ENCODE results near the gene MCUR1. TPM values are rescaled to one million over a fixed set of nuclear protein-coding genes. Genes with fewer than 3 reads are reported as not detected.

Gene MCUR1
- total and polyA plus RNA-seq, 2 donors from 2014 or later, result 24.1 to 39.8 TPM

GRCh38 chr6:13796781-13797180 is 17.6 kb downstream of the MCUR1 start:
- no peak for FAIRE-seq
- peak overlapping the region in 1 of 2 donors; percentile 33 for H3K27ac ChIP-seq (ENCODE audit: low read depth in 2 of 2, low read length in 2 of 2)
- H3K9ac ChIP-seq (ENCODE audit: low read length in 3 of 3), result no peak overlapping the region
- intact Hi-C loops (cut with DNase I), result no loop called here
- H3K9me3 ChIP-seq (ENCODE audit: control insufficient read depth in 2 of 3, insufficient read depth in 1 of 3, low read length in 3 of 3), result no peaks in the 10 kb centered on the region
- no peak overlapping the region for H3K4me3 ChIP-seq (ENCODE audit: low read length in 3 of 3)
- no peaks in the 10 kb centered on the region for H3K27me3 ChIP-seq (ENCODE audit: control insufficient read depth, insufficient read depth, low read length)
- H3K36me3 ChIP-seq (ENCODE audit: control insufficient read depth in 2 of 3, insufficient read depth in 3 of 3, low read length in 3 of 3), result peaks cover 3 to 25% (median 11%) of the 10 kb centered on the region in 3 donors
- no peak for TF ChIP-seq CTCF (IDR thresholded peaks at IDR 0.05; ENCODE audit: borderline replicate concordance, extremely low read depth, insufficient read depth)
- H3K4me1 ChIP-seq (ENCODE audit: control insufficient read depth in 2 of 3, insufficient read depth in 2 of 3, low read depth in 1 of 3, low read length in 3 of 3), result no peaks in the 10 kb centered on the region
- DNase-seq, result peak in 1 of 5 donors; percentile 17

GRCh38 chr6:13795041-13795750 is 19.2 kb downstream of the MCUR1 start:
- FAIRE-seq, result peak; percentile 82
- DNase-seq, result peak; percentile 84 to 94 (median 88)

GRCh38 chr6:13794184-13794583 is 20.2 kb downstream of the MCUR1 start:
- H3K27ac ChIP-seq (ENCODE audit: low read depth in 2 of 2, low read length in 2 of 2), result no peak overlapping the region
- peaks cover 3 to 28% (median 11%) of the 10 kb centered on the region in 3 donors for H3K36me3 ChIP-seq (ENCODE audit: control insufficient read depth in 2 of 3, insufficient read depth in 3 of 3, low read length in 3 of 3)
- no peaks in the 10 kb centered on the region for H3K27me3 ChIP-seq (ENCODE audit: control insufficient read depth, insufficient read depth, low read length)
- no peaks in the 10 kb centered on the region for H3K4me1 ChIP-seq (ENCODE audit: control insufficient read depth in 2 of 3, insufficient read depth in 2 of 3, low read depth in 1 of 3, low read length in 3 of 3)
- intact Hi-C loops (cut with DNase I), result no loop called here
- no peak for TF ChIP-seq CTCF (IDR thresholded peaks at IDR 0.05; ENCODE audit: borderline replicate concordance, extremely low read depth, insufficient read depth)
- no peak for FAIRE-seq
- H3K9ac ChIP-seq (ENCODE audit: low read length in 3 of 3), result no peak overlapping the region
- H3K9me3 ChIP-seq (ENCODE audit: control insufficient read depth in 2 of 3, insufficient read depth in 1 of 3, low read length in 3 of 3), result no peaks in the 10 kb centered on the region
- no peak overlapping the region for H3K4me3 ChIP-seq (ENCODE audit: low read length in 3 of 3)
- DNase-seq, result no peak

More at GRCh38 chr6:13795041-13795750, 19.2 kb downstream of the MCUR1 start:
- Histone ChIP-seq H3K9ac (ENCODE audit: low read length in 3 of 3) (no peak overlapping the region), H3K27me3 (ENCODE audit: control insufficient read depth, insufficient read depth, low read length) (no peaks in the 10 kb centered on the region), H3K27ac (ENCODE audit: low read depth in 2 of 2, low read length in 2 of 2) (peak overlapping the region in 1 of 2 donors; percentile 41), H3K4me3 (ENCODE audit: low read length in 3 of 3) (no peak overlapping the region), H3K9me3 (ENCODE audit: control insufficient read depth in 2 of 3, insufficient read depth in 1 of 3, low read length in 3 of 3) (no peaks in the 10 kb centered on the region), H3K36me3 (ENCODE audit: control insufficient read depth in 2 of 3, insufficient read depth in 3 of 3, low read length in 3 of 3) (peaks cover 3 to 22% (median 9%) of the 10 kb centered on the region in 3 donors), H3K4me1 (ENCODE audit: control insufficient read depth in 2 of 3, insufficient read depth in 2 of 3, low read depth in 1 of 3, low read length in 3 of 3) (no peaks in the 10 kb centered on the region)
- TF ChIP-seq CTCF (IDR thresholded peaks at IDR 0.05; ENCODE audit: borderline replicate concordance, extremely low read depth, insufficient read depth), result peak; percentile 87
- intact Hi-C loops (cut with DNase I), result no loop called here

Data from kidney (tissue), 14 donors.